Body of pancreas (tissue), 4 donors: ENCODE measurements around the gene SEPSECS. TPM values are rescaled to one million over a fixed set of nuclear protein-coding genes. Genes with fewer than 3 reads are reported as not detected.
A peak's percentile ranks its signal among the peaks of the same experiment; 100 is the strongest.

Source experiments
- ATAC-seq: fragments of 150-250 bp; one replicate; pipeline ENCODE4 v1.9.1; 2016
- DNase-seq, 4 donors: peaks; one replicate each; pipeline ENCODE4 v3.0.0-alpha.2; 2019
- H3K27ac ChIP-seq, 4 donors: fragments of 200-600 bp; sonication (generic); 1 replicate in 3 of 4; 2 replicates in 1 of 4; pipeline versions ENCODE4 v1.5.1 to v1.6.1; 2016 to 2019; ENCODE audit warnings: mild to moderate bottlenecking in 1 of 4, mixed read lengths in 1 of 4, moderate library complexity in 1 of 4
- H3K27me3 ChIP-seq, 2 donors: fragments of 200-600 bp; sonication (generic); one replicate each; pipeline ENCODE4 v1.6.0; 2016; ENCODE audit warnings: mild to moderate bottlenecking in 1 of 2
- H3K36me3 ChIP-seq, 2 donors: fragments of 200-600 bp; sonication (generic); replicated peaks in 1 of 2; 2 replicates each; pipeline ENCODE4 v1.5.1; 2016; ENCODE audit warnings: low read depth in 2 of 2; ENCODE audit not compliant: insufficient read depth in 1 of 2
- H3K4me1 ChIP-seq: fragments of 200-600 bp; sonication (generic); one replicate; pipeline ENCODE4 v1.6.0; 2016
- H3K4me3 ChIP-seq, 2 donors: fragments of 200-600 bp; sonication (generic); 1 replicate in 1 of 2; 2 replicates in 1 of 2; pipeline ENCODE4 v1.5.1; 2016 to 2019
- H3K9me3 ChIP-seq, 3 donors: fragments of 200-600 bp; sonication (generic); 1 replicate in 2 of 3; 2 replicates in 1 of 3; pipeline ENCODE4 v1.5.1; 2016
- POLR2A ChIP-seq, 3 donors: fragments of 450-650 bp; IDR thresholded peaks; one replicate each; pipeline ENCODE4 v1.6.1; 2016; ENCODE audit warnings: antibody characterized with exemption in 3 of 3, mild to moderate bottlenecking in 2 of 3
- WGBS, 2 donors: methylation state at CpG; one replicate each; pipeline ENCODE4 v1.1.5; 2017; 5-methylcytosine and 5-hydroxymethylcytosine counted together
- intact Hi-C: fragments of 100-400 bp; cut with DNase I; formaldehyde crosslinking; loops from one replicate; pipeline ENCODE4 v1.15.1; 2023
- total RNA-seq, 2 donors: library from RNA; depleted of rRNA; stranded (reverse); fragments of >200 nt; gene quantifications; one replicate each; pipeline ENCODE4 v1.1.0, GENCODE V29; 2016
- TF ChIP-seq, protein P1 (sequence below), 7 experiments: fragments of 450-650 bp in 4 of 7; fragments of 200-600 bp in 3 of 7; sonication (generic) in 3 of 7; IDR thresholded peaks; one replicate each; pipeline ENCODE4 v1.5.1; 2016 to 2019; ENCODE audit warnings: antibody characterized with exemption in 7 of 7

The SEPSECS gene
- total RNA-seq, 2 donors from 2014 or later = 7.9 to 8.8 TPM

DNA sequence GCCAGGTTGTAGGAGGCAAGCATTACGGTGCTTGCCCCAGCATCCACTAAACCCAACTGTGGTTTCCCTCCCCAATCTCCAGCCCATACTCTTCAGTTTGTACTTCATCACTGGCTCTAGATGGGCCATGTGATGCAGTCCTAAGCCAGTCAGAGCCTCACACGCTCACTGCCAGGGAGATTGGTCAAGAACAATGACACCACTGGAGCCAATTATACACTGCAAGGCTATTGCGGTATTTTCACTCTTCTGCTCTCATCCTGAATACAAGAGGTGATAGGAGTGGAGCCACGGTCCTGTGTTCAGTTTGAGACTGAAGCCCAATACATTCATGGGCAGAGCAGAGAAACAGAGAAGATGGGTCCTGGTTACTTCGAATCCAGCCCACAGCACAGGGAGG lies 58.4 kb downstream of the SEPSECS start:
- 84 to 93% methylated on average over 5 of the region's 5 CpGs for WGBS, 2 donors
- ATAC-seq = no peak
- Histone ChIP-seq H3K4me1 (no peaks in the 10 kb centered on the region), H3K27me3 (no peaks in the 10 kb centered on the region), H3K27ac (no peak overlapping the region), H3K4me3 (no peak overlapping the region), H3K9me3 (no peaks in the 10 kb centered on the region), H3K36me3 (no peaks in the 10 kb centered on the region)
- no peak for DNase-seq
- intact Hi-C loops = no loop called here
- TF ChIP-seq, protein P1, sequence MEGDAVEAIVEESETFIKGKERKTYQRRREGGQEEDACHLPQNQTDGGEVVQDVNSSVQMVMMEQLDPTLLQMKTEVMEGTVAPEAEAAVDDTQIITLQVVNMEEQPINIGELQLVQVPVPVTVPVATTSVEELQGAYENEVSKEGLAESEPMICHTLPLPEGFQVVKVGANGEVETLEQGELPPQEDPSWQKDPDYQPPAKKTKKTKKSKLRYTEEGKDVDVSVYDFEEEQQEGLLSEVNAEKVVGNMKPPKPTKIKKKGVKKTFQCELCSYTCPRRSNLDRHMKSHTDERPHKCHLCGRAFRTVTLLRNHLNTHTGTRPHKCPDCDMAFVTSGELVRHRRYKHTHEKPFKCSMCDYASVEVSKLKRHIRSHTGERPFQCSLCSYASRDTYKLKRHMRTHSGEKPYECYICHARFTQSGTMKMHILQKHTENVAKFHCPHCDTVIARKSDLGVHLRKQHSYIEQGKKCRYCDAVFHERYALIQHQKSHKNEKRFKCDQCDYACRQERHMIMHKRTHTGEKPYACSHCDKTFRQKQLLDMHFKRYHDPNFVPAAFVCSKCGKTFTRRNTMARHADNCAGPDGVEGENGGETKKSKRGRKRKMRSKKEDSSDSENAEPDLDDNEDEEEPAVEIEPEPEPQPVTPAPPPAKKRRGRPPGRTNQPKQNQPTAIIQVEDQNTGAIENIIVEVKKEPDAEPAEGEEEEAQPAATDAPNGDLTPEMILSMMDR (IDR thresholded peaks at IDR 0.05) = no peak
- TF ChIP-seq POLR2A (IDR thresholded peaks at IDR 0.05) = no peak

DNA sequence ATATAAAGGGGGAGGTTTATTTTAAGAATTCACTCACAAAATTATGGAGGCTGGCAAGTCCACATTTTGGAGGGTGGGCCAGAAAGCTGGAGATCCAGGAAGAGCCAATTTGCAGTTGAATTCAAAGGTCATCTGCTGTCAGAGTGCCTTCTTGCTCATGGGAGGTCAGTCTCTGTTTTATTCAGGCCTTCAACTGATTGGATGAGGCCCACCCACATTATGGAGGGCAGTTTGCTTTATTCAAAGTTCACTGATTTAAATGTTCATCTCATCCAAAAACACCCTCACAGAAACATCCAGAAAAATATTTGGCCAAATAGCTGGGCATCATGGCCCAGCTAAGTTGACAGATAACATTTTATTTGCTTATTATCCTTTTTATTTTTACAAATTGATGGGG lies 59.5 kb downstream of the SEPSECS start:
- no peaks in the 10 kb centered on the region for H3K9me3 ChIP-seq
- intact Hi-C loops = no loop called here
- H3K4me3 ChIP-seq = no peak overlapping the region
- no peak for DNase-seq
- no peaks in the 10 kb centered on the region for H3K27me3 ChIP-seq
- TF ChIP-seq, protein P1 (IDR thresholded peaks at IDR 0.05) = no peak
- no peak for TF ChIP-seq POLR2A (IDR thresholded peaks at IDR 0.05)
- H3K4me1 ChIP-seq = no peaks in the 10 kb centered on the region
- no peaks in the 10 kb centered on the region for H3K36me3 ChIP-seq
- no peak for ATAC-seq
- no peak overlapping the region for H3K27ac ChIP-seq

DNA sequence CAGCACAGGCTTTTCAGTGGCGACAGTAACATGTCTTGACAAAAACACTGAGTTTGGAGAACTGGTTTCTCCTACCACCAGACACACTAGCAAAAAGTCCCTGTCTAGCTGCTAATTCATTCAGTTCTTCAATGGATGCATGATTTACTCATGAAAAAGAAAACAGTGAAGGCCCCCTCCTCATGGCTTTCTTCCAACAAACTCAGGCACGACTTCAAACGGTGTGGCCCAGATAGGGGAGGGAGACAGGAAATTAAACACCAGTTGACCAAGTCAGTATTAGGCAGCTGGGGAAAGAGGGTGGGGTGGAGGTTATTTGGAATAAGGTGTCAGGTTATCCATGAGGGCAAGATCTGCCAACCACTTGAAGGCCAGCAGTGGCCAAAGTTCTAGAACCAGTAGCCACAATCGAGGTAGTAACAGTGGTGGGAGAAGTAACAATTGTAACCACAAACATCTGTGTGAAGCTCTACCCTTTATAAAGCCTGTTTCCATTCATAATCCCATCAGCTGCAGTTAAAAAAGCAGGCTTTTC lies 60.2 kb downstream of the SEPSECS start:
- Histone ChIP-seq H3K4me1 (no peaks in the 10 kb centered on the region), H3K36me3 (no peaks in the 10 kb centered on the region), H3K27me3 (no peaks in the 10 kb centered on the region), H3K27ac (no peak overlapping the region), H3K9me3 (no peaks in the 10 kb centered on the region), H3K4me3 (no peak overlapping the region)
- 64% methylated on average over 4 of the region's 4 CpGs for WGBS, 2 donors
- intact Hi-C loops = no loop called here
- TF ChIP-seq, protein P1 (IDR thresholded peaks at IDR 0.05) = no peak
- TF ChIP-seq POLR2A (IDR thresholded peaks at IDR 0.05) = no peak
- ATAC-seq (no peak), DNase-seq (no peak)

DNA sequence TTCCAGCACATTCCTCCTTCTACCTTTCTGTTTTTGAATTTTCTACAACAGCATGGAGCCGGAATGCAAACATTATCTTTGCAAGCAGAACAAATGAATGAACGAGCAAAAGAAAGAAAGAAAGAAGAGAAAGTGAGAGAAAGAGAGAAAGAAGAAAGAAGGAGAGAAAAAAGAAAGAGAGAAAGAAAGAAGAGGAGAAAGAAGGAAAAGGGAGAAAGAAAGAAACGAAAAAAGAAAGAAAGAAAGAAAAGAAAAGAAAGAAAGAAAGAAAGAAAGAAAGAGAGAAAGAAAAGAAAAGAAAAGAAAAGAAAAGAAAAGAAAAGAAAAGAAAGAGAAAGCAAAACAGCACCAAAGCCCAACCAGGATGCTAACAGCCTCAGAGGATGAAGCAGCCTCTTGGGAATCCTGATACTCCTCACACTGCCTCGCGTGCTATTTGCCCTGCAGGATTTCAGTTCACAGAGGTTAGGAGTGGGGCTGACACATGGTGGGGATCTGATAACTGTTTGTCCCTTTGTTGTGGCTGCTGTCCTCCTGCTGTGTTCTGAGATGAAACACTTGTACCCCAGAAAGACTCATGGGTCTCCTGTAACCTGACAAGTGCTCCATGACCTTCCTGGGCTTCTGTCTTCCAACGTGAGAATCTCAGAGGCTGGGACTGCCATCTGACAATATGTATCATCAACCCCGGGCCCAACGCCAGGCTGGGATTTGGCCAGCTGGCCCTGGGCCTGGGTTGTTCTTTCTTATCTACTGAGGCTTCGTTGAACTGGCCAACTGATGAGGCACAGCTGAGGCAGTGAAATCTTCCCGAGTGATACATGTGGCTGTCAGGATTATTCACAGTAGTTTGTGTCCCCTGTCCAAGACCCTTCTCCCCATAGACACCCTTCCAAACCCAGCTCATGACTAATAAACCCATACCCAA lies 61.0 kb downstream of the SEPSECS start:
- H3K9me3 ChIP-seq = no peaks in the 10 kb centered on the region
- TF ChIP-seq POLR2A (IDR thresholded peaks at IDR 0.05) = no peak
- TF ChIP-seq, protein P1 (IDR thresholded peaks at IDR 0.05) = no peak
- intact Hi-C loops = no loop called here
- H3K27me3 ChIP-seq = no peaks in the 10 kb centered on the region
- no peak overlapping the region for H3K27ac ChIP-seq
- no peaks in the 10 kb centered on the region for H3K4me1 ChIP-seq
- ATAC-seq = peak; percentile 53
- peak; percentile 20 to 77 (median 44) for DNase-seq
- WGBS, 2 donors = 23 to 33% methylated on average over 9 to 10 of the region's 10 CpGs
- no peaks in the 10 kb centered on the region for H3K36me3 ChIP-seq
- H3K4me3 ChIP-seq = no peak overlapping the region
